Heart left ventricle (tissue), 13 donors: ENCODE results near the gene MYO19.

ENCODE experiments used
- CTCF ChIP-seq, 12 donors: fragments of 200-600 bp; sonication (generic) in 4 of 12; IDR thresholded peaks; one replicate each; pipeline versions ENCODE4 v1.5.0 to v1.8.0; 2018 to 2022; ENCODE audit warnings: antibody characterized with exemption in 12 of 12, mild to moderate bottlenecking in 5 of 12
- POLR2A ChIP-seq, 2 donors: fragments of 450-650 bp; IDR thresholded peaks; one replicate each; pipeline ENCODE4 v1.6.1; 2017; ENCODE audit warnings: antibody characterized with exemption in 2 of 2, mild to moderate bottlenecking in 2 of 2, moderate library complexity in 2 of 2
- donor health status: ischemic (EF 13 %, LVEDD 7.1; RV severe dilation, severe dysfunction).
- donor health status: DM: no; HTN: yes; CAD: no.
- donor health status: DM: no; HTN: no; CAD: no.
- donor health status: ischemic (EF 25% LVEDD 6.9; RV normal size, moderate dysfunction).
- donor health status: ischemic (EF 25% LVEDD 5.7; RV mildly dilated, moderate dysfunction).
- donor health status: ischemic (EF 35%, LVEDD 5.7; RV mildly dilated, moderate dysfunction).
- donor health status: nonischemic (EF 11% LVEDD 7.7; RV severe dilation, severe dysfunction).
- donor health status: DM: yes; HTN: yes; CAD: no.
- donor health status: PGD.
- donor health status: ischemic (EF 29% LVEDD 5.4; RV normal size, mild dysfunction).
- donor health status: nonischemic (EF 23%, LVEDD 6.1; RV moderate dilation, normal function).

GRCh38 chr17:36493956-36494355, 40.7 kb downstream of the MYO19 start:
- no peak for TF ChIP-seq CTCF (IDR thresholded peaks at IDR 0.05)
- no peak for TF ChIP-seq POLR2A (IDR thresholded peaks at IDR 0.05)
